CD4-positive, alpha-beta T cell (primary cell): ENCODE data around the gene DIP2C. TPM values are rescaled to one million over a fixed set of nuclear protein-coding genes. Genes with fewer than 3 reads are reported as not detected.

Experiments
- ATAC-seq: fragments of 200-7000 bp; cut with Tn5 transposase; one replicate; pipeline ENCODE4 v1.10.0; 2022; ENCODE audit warnings: mild to moderate bottlenecking; ENCODE audit not compliant: poor library complexity
- CTCF ChIA-PET: fragments of 350-600 bp; sonication (Branson Sonifier 250); formaldehyde crosslinking; loops from one replicate; lab custom pipeline; 2021; ENCODE audit warnings: antibody characterized with exemption, inconsistent platforms; lab: Charles Lee
- POLR2A ChIA-PET: fragments of 350-600 bp; sonication (Branson Sonifier 250); formaldehyde crosslinking; loops from one replicate; lab custom pipeline; 2021; ENCODE audit warnings: antibody characterized with exemption, inconsistent platforms; lab: Charles Lee
- DNase-seq, 14 experiments: peaks; one replicate each; pipeline ENCODE4 v3.0.0-alpha.2; 2013 to 2020; ENCODE audit warnings: mixed read lengths in 2 of 14
- H3K27ac ChIP-seq, 2 donors: one replicate each; pipeline versions ENCODE4 v1.5.1 to v1.7.0; 2013; ENCODE audit warnings: low read length in 2 of 2, low read depth in 1 of 2, mild to moderate bottlenecking in 1 of 2
- H3K27me3 ChIP-seq, 2 experiments: 1 replicate in 1 of 2; 2 replicates in 1 of 2; pipeline versions ENCODE4 v1.6.1 to v1.7.0; 2013; ENCODE audit warnings: low read length in 2 of 2, control low read depth in 1 of 2, mild to moderate bottlenecking in 1 of 2, moderate library complexity in 1 of 2; ENCODE audit not compliant: insufficient read depth in 2 of 2, control insufficient read depth in 1 of 2
- H3K36me3 ChIP-seq: one replicate; pipeline ENCODE4 v1.6.1; 2013; ENCODE audit warnings: low read length, control low read depth; ENCODE audit not compliant: insufficient read depth
- H3K4me1 ChIP-seq: one replicate; pipeline ENCODE4 v1.6.1; 2013; ENCODE audit warnings: low read length, control low read depth; ENCODE audit not compliant: insufficient read depth
- H3K4me3 ChIP-seq: one replicate; pipeline ENCODE4 v1.5.1; 2013; ENCODE audit warnings: mild to moderate bottlenecking, low read length, moderate library complexity
- H3K9me3 ChIP-seq, 2 experiments: 1 replicate in 1 of 2; 2 replicates in 1 of 2; pipeline versions ENCODE4 v1.6.1 to v1.7.0; 2013; ENCODE audit warnings: low read length in 2 of 2, mild to moderate bottlenecking in 2 of 2, control low read depth in 1 of 2, moderate library complexity in 1 of 2; ENCODE audit not compliant: control insufficient read depth in 1 of 2, insufficient read depth in 1 of 2
- H3K27ac Mint-ChIP-seq: one replicate; pipeline ENCODE4 v1.8.0; 2020; ENCODE audit warnings: mixed read lengths
- H3K27me3 Mint-ChIP-seq: one replicate; pipeline ENCODE4 v1.8.0; 2021; ENCODE audit warnings: mixed read lengths
- H3K36me3 Mint-ChIP-seq: one replicate; pipeline ENCODE4 v1.8.0; 2021; ENCODE audit warnings: low read depth, mixed read lengths
- H3K4me1 Mint-ChIP-seq: one replicate; pipeline ENCODE4 v1.8.0; 2021; ENCODE audit warnings: low read depth, mixed read lengths
- H3K4me3 Mint-ChIP-seq: one replicate; pipeline ENCODE4 v1.8.0; 2020; ENCODE audit warnings: mild to moderate bottlenecking, mixed read lengths
- H3K9me3 Mint-ChIP-seq: one replicate; pipeline ENCODE4 v1.8.0; 2020; ENCODE audit warnings: mixed read lengths
- CTCF ChIP-seq: fragments of 200-600 bp; IDR thresholded peaks from one replicate; pipeline ENCODE4 v1.8.0; 2022; ENCODE audit warnings: antibody characterized with exemption, mild to moderate bottlenecking
- intact Hi-C, 2 experiments: fragments of 100-400 bp; cut with DNase I in 1 of 2; cut with micrococcal nuclease in 1 of 2; formaldehyde crosslinking; loops; one replicate each; pipeline versions ENCODE4 v1.15.1 to v1.9.0; 2023 to 2025; cut with DNase I, micrococcal nuclease
- total RNA-seq, 174 experiments: library from RNA in 2 of 174; stranded (reverse) in 2 of 174; gene quantifications; one replicate each; pipeline ENCODE4 v1.2.3 and lab custom pipeline; 2021 to 2026

The DIP2C gene
- total RNA-seq, 2 experiments from 2014 or later = 4.1 TPM

GRCh38 chr10:688312-689120, 952 bp downstream of the DIP2C start:
- peaks cover 45% of the 10 kb centered on the region for H3K27me3 Mint-ChIP-seq
- no peaks in the 10 kb centered on the region for H3K36me3 Mint-ChIP-seq
- no peak overlapping the region for H3K4me3 ChIP-seq
- H3K4me1 ChIP-seq = peaks cover 4% of the 10 kb centered on the region
- H3K4me1 Mint-ChIP-seq = peaks cover 4% of the 10 kb centered on the region
- no peak overlapping the region for H3K4me3 Mint-ChIP-seq
- TF ChIP-seq CTCF = no peak
- no peaks in the 10 kb centered on the region for H3K9me3 Mint-ChIP-seq
- H3K27me3 ChIP-seq = peaks cover 9 to 17% of the 10 kb centered on the region in 2 experiments
- ChIA-PET CTCF (no interaction called here), POLR2A (no interaction called here)
- H3K27ac Mint-ChIP-seq = no peak overlapping the region
- ATAC-seq (no peak), DNase-seq (no peak)
- H3K9me3 ChIP-seq = peaks cover 0 to 18% of the 10 kb centered on the region in 2 experiments
- H3K27ac ChIP-seq = no peak overlapping the region
- intact Hi-C loops = no loop called here
- no peaks in the 10 kb centered on the region for H3K36me3 ChIP-seq

- peaks cover 9 to 14% of the 10 kb centered on the region in 2 experiments for H3K27me3 ChIP-seq
- H3K4me1 ChIP-seq = peaks cover 4% of the 10 kb centered on the region
- no peaks in the 10 kb centered on the region for H3K36me3 ChIP-seq
- H3K4me1 Mint-ChIP-seq = peaks cover 4% of the 10 kb centered on the region
- TF ChIP-seq CTCF = no peak
- no peak for DNase-seq
- intact Hi-C loops = no loop called here
- H3K9me3 Mint-ChIP-seq = no peaks in the 10 kb centered on the region
- POLR2A ChIA-PET = no interaction called here
- peaks cover 39% of the 10 kb centered on the region for H3K27me3 Mint-ChIP-seq
- H3K9me3 ChIP-seq = peaks cover 0 to 18% of the 10 kb centered on the region in 2 experiments
- CTCF ChIA-PET = no interaction called here
- peak overlapping the region; percentile 30 for H3K4me3 Mint-ChIP-seq
- no peak for ATAC-seq
- H3K27ac ChIP-seq = no peak overlapping the region
- H3K36me3 Mint-ChIP-seq = no peaks in the 10 kb centered on the region
- no peak overlapping the region for H3K27ac Mint-ChIP-seq
- no peak overlapping the region for H3K4me3 ChIP-seq
Measured at GRCh38 chr10:687583-688311, 1.7 kb downstream of the DIP2C start.

GRCh38 chr10:686155-686931, 3.1 kb downstream of the DIP2C start:
- Mint-ChIP-seq H3K27me3 (peaks cover 28% of the 10 kb centered on the region), H3K9me3 (no peaks in the 10 kb centered on the region), H3K4me3 (no peak overlapping the region), H3K4me1 (peaks cover 4% of the 10 kb centered on the region), H3K36me3 (no peaks in the 10 kb centered on the region), H3K27ac (no peak overlapping the region)
- Histone ChIP-seq H3K4me1 (peaks cover 4% of the 10 kb centered on the region), H3K4me3 (no peak overlapping the region), H3K36me3 (no peaks in the 10 kb centered on the region), H3K27me3 (peaks cover 8 to 9% of the 10 kb centered on the region in 2 experiments), H3K9me3 (peaks cover 0 to 18% of the 10 kb centered on the region in 2 experiments), H3K27ac (no peak overlapping the region)
- ChIA-PET CTCF (no interaction called here), POLR2A (no interaction called here)
- ATAC-seq (no peak), DNase-seq (no peak)
- no peak for TF ChIP-seq CTCF
- intact Hi-C loops = no loop called here
